RKO (cell line): ENCODE measurements around the gene ZNF586.
"Not testable (repeated sequence)": the region's sequence is repeated elsewhere in the genome, so short reads cannot be mapped to it uniquely, and the experiment has no call there.

Experiments used
- DNase-seq: peaks from one replicate; pipeline ENCODE4 v3.0.0-alpha.2; 2016; ENCODE audit warnings: low spot score

The ZNF586 gene

DNA sequence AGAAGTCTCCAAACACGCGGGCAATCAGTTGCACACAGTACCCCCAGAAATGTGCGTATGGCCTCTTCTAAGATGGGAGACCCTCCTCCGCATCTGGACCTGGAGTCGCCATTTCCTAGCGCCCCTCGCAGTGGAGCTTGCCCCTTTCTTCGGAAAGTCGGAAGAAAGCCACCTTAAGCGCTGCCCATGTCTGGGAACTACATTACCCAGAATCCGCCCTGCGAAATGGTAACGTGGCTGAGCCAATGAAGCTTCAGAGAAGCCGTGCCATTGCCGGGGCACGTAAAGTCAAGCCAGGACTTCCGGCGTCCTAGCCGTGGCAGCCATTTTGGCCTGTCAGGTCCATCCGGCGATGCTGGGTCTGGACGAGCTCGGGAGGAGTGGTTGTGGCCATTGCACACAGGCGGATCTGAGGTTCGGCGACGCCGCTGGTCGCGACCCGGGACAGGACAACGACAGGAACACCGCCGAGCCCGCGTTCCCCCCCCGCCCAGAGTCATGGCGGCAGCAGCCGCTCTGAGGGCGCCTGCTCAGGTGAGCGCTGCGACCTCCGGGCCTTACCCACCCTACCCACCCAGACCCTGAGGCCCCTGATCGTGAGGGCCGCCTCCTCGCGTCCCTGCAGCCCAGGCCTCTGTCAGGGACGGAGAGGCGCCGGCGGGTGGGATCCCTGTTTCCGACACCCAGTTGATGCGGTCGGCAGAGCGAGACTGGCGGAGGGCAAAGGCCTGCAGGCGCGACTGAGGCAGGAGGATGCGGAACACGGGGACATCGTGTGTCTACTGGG lies at the start of gene ZNF586:
ZNF586 (plus strand) TSS at position 332 of the 787 bp plus-strand sequence; CDS start at position 499, 167 bp downstream.
- DNase-seq = no peak

- DNase-seq = no peak
Measured at GRCh38 chr19:57719901-57720519, 49.5 kb upstream of the ZNF586 start.

DNA sequence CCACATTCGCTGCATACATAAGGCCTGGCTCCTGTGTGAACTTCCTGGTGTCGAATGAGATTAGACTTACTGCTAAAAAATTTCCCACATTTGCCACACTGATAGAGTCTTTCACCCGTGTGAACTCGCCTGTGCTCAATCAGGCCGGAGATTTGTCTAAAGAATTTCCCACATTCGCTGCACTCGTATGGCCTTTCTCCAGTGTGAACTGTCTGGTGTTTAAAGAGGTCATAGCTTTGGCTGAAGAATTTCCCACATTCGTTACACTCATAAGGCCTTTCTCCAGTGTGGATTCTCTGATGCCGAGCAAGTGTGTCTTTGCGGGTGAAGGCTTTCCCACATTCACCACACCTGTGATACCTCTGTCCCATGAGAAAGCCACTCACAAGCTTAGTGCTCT lies 48.6 kb upstream of the ZNF586 start:
- DNase-seq = no peak

GRCh38 chr19:57738320-57738719 lies 31.2 kb upstream of the ZNF586 start:
- DNase-seq = not testable (repeated sequence)

DNA sequence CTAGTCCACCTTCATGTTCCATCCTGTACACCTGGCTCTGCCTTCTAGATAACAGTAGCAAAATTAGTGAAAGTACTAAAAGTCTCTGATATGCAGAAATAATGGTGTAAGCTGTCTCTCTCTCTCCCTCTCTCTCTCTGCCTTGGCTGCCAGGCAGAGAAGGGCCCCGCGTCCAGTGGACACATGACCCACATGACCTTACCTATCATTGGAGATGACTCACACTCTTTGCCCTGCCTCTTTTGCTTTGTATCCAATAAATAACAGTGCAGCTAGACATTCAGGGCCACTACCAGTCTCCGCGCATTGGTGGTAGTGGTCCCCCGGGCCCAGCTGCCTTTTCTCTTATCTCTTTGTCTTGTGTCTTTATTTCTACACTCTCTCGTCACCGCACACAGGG lies 30.7 kb upstream of the ZNF586 start:
- DNase-seq = not testable (repeated sequence)

DNA sequence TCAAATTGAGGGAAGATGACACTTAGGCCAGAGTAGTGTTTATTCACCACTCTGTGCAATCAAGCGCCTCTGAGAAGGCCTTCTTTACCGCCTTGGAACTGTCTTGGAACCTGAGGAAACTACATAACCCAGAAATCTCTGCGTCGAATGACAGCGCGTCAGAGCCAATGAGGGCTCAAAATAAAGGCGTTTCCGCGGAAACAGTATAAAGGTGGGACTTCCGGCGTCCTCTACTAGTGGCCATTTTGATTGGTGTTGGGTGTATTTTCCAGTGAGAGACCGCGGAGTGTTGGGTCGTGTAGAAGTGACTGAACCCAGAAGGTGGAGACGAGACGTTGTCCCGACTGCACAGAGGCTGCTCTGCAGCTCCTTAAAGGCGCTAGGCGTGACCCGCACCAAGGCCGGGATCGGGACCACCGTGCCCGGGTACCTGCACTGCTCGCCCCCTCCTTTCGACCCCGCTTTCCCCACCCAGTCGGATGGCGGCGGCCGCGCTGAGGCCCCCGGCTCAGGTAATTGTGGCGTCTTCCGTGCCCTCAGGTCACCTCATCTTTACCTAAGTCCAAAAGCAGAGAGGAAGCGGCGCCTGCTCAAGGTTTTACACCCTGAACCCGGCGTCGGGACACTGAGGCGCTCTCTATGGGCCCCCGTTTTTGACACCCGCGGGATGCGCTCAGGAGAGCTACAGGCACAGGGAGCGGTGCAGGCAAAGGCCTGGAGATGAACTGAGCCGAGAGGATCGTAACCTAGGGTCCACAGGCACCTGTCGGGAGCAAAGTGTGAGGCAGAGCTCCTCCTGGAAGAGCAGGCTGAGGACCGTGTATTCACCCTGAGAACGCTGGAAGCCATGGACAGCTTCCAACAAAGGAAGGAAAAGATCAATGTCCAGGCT lies 22.6 kb upstream of the ZNF586 start, which contains the start of gene ZNF776:
ZNF776 (plus strand) TSS at position 236 of the 892 bp plus-strand sequence; CDS start at position 480, 244 bp downstream.
- peak; percentile 93 for DNase-seq

DNA sequence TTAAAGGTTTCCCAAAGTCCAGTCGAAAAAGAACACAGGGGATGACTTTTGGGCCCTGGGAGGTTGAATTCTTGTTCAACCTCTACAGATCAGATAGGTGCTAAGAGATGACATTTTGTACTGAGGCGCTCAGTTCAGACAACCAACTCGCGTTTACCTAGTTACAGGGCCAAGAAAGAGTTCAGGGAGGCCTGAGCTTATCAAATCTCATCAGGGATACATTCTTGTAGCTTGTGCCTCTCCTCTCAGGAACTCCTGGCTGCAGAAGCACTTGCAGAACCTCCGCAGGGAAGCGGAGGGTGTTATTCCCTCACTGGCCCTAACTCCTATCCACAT lies 22.0 kb upstream of the ZNF586 start:
- peak; percentile 34 for DNase-seq

DNA sequence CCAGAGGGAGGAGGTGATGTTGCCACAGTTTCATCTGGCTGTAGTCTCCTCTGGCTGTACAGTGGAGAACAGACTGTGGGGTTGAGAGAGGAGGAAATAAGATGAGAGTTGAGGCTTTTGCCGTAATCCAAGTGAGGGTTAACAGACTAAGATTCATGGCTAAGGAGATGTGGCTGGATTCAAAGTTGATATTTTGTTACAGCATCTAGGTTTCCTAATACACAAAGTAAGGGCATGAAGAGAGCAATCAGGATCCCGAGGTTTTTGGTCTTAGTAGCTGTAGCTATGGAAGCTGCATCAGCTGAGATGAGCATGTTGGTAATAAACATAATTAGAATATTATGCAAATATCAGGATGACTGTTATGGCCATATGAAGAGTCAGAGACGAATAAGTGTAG lies 21.4 kb upstream of the ZNF586 start:
- DNase-seq = peak; percentile 16

DNA sequence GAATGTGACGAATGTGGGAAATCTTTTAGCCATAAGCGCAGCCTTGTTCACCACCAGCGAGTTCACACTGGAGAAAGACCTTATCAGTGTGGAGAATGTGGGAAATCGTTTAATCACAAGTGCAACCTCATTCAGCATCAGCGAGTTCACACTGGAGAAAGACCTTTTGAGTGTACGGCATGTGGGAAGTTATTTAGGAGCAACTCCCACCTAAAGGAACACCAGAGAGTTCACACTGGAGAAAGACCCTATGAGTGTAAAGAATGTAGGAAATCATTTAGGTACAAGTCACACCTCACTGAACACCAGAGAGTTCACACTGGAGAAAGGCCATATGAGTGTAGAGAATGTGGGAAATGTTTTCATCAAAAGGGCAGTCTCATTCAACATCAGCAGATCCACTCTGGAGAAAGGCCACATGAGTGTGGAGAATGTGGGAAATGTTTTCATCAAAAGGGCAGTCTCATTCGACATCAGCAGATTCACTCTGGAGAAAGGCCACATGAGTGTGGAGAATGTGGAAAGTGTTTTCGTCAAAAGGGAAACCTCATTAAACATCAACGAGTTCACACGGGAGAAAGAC lies 15.3 kb upstream of the ZNF586 start:
- no peak for DNase-seq

DNA sequence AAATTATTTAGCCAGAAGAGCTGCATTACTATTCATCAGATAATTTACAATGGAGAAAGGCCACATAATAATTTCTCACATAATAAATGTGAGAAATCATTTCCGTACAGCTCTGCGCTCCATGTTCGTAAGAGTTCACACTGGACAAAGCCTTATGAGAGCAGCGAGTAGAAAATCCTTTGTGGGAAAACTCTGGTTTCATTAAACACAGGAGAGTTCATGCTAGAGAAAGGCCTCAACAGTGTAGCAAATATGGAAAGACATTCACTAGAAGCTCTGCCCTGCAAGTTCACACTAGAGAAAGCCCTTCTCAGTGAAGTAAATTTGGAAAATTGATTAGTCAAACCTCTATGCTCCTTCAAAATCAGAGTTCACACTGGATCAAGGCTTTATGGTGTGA lies 14.4 kb upstream of the ZNF586 start:
- DNase-seq = no peak

GRCh38 chr19:57757941-57758340 lies 11.5 kb upstream of the ZNF586 start:
- no peak for DNase-seq

GRCh38 chr19:57759096-57759495 lies 10.4 kb upstream of the ZNF586 start:
- no peak for DNase-seq

DNA sequence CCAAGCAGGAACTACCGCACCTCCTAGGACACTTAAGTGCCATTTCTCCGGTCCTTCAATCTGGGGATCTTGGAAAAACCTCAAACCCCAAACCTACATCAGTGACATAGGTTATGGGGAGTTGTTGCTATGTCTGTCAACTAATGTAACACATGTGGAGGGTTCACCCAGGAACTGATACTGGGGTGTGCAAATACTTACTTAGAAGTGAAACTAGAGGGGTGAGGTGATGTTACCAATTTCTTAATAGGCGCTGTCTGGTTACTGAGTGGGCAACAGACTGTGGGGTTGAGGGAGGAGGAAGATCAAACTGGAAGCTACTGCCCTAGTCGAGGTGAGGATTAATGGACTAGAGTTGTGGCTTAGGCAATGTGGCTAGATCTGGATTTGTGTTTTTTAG lies 1.9 kb downstream of the ZNF586 start:
- DNase-seq = no peak

DNA sequence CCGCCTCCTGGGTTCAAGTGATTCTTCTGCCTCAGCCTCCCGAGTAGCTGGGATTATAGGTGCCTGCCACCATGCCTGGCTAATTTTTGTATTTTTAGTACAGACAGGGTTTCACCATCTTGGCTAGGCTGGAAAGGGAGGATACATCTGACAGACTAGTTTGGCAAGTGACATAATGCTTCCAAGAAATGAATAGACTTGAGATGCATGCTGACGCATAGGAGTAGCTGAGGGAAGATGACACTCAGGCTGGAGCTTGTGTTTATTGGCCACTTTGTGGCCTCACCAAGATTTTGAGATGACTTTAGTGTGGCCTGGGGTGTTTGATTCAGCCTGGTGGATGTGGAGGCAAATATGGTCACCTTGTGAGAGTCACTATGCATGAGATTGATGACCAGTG lies 4.0 kb downstream of the ZNF586 start:
- no peak for DNase-seq

DNA sequence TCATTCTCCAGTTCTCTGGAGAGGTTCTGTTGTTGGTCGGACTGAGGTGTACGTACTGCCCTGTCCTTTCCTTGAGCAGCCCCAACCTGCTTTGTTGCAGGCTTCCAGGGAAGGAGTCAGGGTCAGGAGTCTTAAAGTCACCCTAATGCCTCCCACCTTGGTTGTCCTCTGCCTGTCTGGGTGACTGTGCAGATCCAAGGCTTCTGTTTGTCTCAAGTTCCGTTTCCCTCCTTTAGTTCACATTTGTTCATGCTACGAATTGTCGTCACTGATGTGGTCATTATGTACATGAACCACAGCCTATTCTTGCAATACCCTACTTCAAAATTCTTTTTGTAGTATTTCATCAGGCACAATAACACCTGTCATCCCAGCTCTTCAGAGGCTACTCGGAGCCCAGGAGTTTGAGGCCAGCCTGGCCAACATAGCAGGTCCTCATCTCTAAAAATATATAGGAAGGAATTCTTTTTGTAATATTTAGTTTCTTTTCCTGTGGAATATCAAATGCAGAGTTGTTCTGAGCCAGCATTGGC lies 7.4 kb downstream of the ZNF586 start:
- no peak for DNase-seq

- DNase-seq = no peak
Measured at GRCh38 chr19:57778336-57778735, 8.9 kb downstream of the ZNF586 start.

DNA sequence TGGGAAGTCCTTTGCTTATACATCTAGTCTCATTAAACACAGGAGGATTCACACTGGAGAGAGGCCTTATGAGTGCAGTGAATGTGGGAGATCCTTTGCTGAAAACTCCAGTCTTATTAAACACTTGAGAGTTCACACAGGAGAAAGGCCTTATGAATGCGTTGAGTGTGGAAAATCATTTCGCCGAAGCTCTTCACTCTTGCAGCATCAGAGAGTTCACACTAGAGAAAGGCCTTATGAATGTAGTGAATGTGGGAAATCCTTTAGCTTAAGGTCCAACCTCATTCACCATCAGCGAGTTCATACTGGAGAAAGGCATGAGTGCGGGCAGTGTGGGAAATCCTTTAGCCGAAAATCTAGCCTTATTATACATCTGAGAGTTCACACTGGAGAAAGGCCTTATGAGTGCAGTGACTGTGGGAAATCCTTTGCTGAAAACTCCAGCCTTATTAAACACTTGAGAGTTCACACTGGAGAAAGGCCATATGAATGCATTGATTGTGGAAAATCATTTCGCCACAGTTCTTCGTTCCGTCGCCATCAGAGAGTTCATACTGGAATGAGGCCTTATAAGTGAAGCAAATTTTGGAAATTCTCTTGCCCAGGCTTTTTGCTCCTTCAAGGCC lies 9.9 kb downstream of the ZNF586 start:
- DNase-seq = no peak

DNA sequence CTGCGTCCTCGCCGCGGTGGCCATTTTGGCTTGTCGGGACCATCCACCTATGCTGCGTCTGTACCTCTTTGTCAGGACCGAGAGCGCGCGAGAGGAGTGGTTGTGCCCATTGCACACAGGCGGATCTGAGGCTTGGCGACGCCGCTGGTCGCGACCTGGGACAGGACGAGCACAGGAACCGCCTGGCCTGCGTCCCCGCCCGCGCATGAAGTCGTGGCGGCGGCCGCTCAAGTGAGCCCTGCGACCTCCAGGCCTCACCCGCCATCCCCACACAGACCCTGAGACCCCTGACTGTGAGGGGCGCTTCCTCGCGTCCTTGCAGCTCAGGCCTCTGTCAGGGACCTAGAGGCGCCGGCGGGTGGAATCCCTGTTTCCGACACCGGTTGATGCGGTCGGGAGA lies 16.8 kb downstream of the ZNF586 start:
- DNase-seq = no peak

- no peak for DNase-seq
Measured at GRCh38 chr19:57786906-57787305, 17.4 kb downstream of the ZNF586 start.

DNA sequence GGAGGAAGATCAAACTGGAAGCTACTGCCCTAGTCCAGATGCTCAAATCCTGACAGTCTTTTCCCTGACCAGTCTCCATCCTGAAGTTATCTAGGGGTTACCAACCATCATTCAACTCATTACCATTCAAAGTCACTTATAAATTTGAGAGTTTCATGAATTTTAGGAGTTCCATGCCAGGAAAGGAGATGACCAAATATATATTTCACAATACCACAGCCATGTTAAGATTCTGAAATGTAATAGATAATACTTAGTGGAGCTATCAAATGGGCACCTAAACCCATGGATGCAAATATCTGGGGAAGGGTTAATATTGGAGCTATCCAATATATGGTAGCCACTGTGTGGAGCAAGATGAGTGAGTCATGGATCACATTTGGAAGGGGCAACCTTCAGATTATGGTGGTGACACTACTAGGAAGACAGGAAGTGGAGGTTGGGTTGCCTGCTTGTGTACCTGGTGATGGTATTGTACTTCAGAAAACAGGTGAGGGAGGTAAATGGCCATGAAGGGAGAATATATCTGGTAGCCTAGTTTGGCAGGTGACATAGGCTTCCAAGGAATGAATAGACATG lies 18.7 kb downstream of the ZNF586 start:
- no peak for DNase-seq

GRCh38 chr19:57789288-57789687 lies 19.8 kb downstream of the ZNF586 start:
- DNase-seq = no peak
